ENCODE measurements around the gene GPX8. TPM values are rescaled to one million over a fixed set of nuclear protein-coding genes. Genes with fewer than 3 reads are reported as not detected.
A peak's percentile ranks its signal among the peaks of the same experiment; 100 is the strongest.

The GPX8 gene
- total RNA-seq (1 to 10 TPM; 3.9 to 10.0 (median 6.9) TPM), polyA plus RNA-seq (1 to 10 TPM; 1.5 to 5.6 (median 3.3) TPM)
- long read RNA-seq, donor 1, transcript GPX8-203 (3 exons, 1,411 nt) = major isoform, 15 of 18 reads
- long read RNA-seq, donor 1, partial matches to known transcripts = 0 of 18 reads
- long read RNA-seq, donor 1, other reads (novel, unspliced or antisense) = 0 of 18 reads
- long read RNA-seq, donor 2, partial matches to known transcripts = 0 of 3 reads
- long read RNA-seq, donor 2, other reads (novel, unspliced or antisense) = 0 of 3 reads

DNA sequence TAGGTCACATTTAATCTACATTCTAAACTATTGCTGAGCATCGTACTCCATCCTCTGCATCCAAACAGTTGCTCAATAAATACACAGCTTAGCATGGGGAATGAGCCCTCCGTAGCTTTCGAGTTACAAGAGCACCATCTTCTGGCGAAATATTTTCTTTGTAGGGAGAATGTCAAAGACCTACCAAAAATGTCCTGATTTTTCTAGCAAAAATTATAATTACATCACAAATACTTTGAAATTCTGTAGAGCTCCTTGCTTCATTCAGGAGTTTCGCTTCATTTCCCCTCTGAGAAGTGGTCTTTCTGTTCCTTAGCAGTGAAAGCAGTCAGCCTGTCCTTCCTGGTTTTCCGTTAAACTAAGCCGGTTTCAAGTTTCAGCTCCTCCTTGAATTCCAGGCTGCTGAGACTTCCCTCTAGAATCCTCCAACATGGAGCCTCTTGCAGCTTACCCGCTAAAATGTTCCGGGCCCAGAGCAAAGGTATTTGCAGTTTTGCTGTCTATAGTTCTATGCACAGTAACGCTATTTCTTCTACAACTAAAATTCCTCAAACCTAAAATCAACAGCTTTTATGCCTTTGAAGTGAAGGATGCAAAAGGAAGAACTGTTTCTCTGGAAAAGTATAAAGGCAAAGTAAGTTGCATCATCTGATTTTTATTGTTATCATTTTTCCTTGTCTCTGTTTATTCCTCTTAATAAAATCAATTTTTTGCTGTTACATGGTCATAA, at the start of gene GPX8:
Gene GPX8, plus strand, starts transcription at position 409 of the 730 bp plus-strand sequence. Its CDS starts 22 bp downstream, at position 431.
- peak within 1 kb of the TSS; percentile 9 to 60 (median 28) for H3K4me3 ChIP-seq
- DNase-seq = no peak
- H3K27me3 ChIP-seq (replicated peaks in 1 of 7) = peaks cover 0 to 44% (median 3%) of the 10 kb centered on the region in 7 donors

DNA sequence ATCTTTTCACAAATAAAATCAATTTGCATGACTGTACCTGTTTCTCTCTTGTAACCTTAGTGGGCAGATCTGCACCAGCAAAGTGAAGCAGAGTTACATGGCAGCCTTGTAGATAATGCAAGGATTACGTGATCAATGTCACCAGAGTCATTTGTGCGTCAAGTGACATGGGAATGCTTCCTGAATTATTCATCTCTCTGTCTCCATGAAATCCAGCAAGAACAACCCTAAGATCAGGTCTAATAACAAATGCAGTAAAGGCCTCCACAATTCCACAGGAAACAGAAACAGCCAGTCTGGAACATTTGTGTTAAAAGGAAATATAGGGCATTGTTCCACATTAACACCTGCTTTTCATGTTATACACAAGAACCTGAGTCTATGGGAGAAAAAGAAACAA, 49.8 kb upstream of the GPX8 start:
- 74 to 88% (median 78%) methylated on average over 2 of the region's 2 CpGs for WGBS, 5 donors
- Histone ChIP-seq H3K9me3 (no peaks in the 10 kb centered on the region), H3K4me3 (no peak overlapping the region), H3K27ac (no peak overlapping the region), H3K27me3 (replicated peaks in 1 of 7) (no peaks in the 10 kb centered on the region), H3K4me1 (no peaks in the 10 kb centered on the region), H3K36me3 (peaks cover 0 to 21% (median 0%) of the 10 kb centered on the region in 6 donors)
- DNase-seq = no peak
- intact Hi-C loops (cut with DNase I; ENCODE audit: low total_unique reads) = no loop called here
- no peak for TF ChIP-seq POLR2AphosphoS5 (IDR thresholded peaks at IDR 0.05)
- no peak for TF ChIP-seq CTCF (IDR thresholded peaks at IDR 0.05 in 8 of 11, conservative IDR thresholded peaks at IDR 0.05 in 3 of 11)
- no peak for TF ChIP-seq POLR2A (IDR thresholded peaks at IDR 0.05)

More for the DNA sequence above, at the start of gene GPX8:
- WGBS, 5 donors = 12 to 20% (median 18%) methylated on average over 10 of the region's 10 CpGs
- Histone ChIP-seq H3K4me1 (peaks cover 0 to 9% (median 2%) of the 10 kb centered on the region in 6 donors), H3K36me3 (no peaks in the 10 kb centered on the region), H3K27ac (peak within 1 kb of the TSS in 7 of 8 donors; percentile 5 to 60 (median 30)), H3K9me3 (no peaks in the 10 kb centered on the region)
- TF ChIP-seq CTCF (IDR thresholded peaks at IDR 0.05 in 8 of 11, conservative IDR thresholded peaks at IDR 0.05 in 3 of 11) (peak in 9 of 11 experiments; percentile 6 to 57 (median 26)), POLR2A (IDR thresholded peaks at IDR 0.05) (no peak), POLR2AphosphoS5 (IDR thresholded peaks at IDR 0.05) (no peak)
- intact Hi-C loops (cut with DNase I; ENCODE audit: low total_unique reads) = loop anchor here (10.0 kb wide), 1 partner anchor 255 kb away; no protein-coding TSS in a partner anchor

GRCh38 chr5:55113327-55113726, 46.6 kb upstream of the GPX8 start:
- TF ChIP-seq POLR2AphosphoS5 (IDR thresholded peaks at IDR 0.05) (no peak), POLR2A (IDR thresholded peaks at IDR 0.05) (no peak), CTCF (IDR thresholded peaks at IDR 0.05 in 8 of 11, conservative IDR thresholded peaks at IDR 0.05 in 3 of 11) (no peak)
- Histone ChIP-seq H3K4me1 (no peaks in the 10 kb centered on the region), H3K36me3 (peaks cover 0 to 8% (median 0%) of the 10 kb centered on the region in 6 donors), H3K9me3 (no peaks in the 10 kb centered on the region), H3K27me3 (replicated peaks in 1 of 7) (no peaks in the 10 kb centered on the region), H3K27ac (no peak overlapping the region), H3K4me3 (no peak overlapping the region)
- DNase-seq = no peak
- intact Hi-C loops (cut with DNase I; ENCODE audit: low total_unique reads) = no loop called here

DNA sequence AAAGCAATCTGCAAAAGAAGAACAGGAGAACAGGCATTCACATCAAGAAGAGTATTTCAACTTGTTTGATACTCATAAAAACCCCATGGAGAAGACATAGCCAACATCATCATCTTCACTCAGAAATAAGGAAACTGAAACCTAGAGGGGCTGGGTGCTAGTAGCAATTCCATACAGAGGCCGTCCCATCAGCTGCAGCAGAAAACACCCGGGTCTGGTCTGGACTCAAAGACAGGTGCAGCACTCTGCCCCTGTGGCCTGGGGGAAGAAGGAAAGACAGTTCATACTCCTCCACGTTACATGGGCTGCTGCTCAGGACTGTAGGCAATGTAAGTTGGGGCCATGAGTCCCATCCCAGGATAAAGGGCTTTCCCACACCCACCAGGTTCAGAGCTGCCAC, 45.9 kb upstream of the GPX8 start:
- 68 to 85% (median 82%) methylated on average over 3 of the region's 3 CpGs for WGBS, 5 donors

More for the DNA sequence above, 45.9 kb upstream of the GPX8 start:
- Histone ChIP-seq H3K36me3 (peaks cover 0 to under 1% (median 0%) of the 10 kb centered on the region in 6 donors), H3K4me1 (no peaks in the 10 kb centered on the region), H3K4me3 (no peak overlapping the region), H3K27me3 (replicated peaks in 1 of 7) (no peaks in the 10 kb centered on the region), H3K9me3 (no peaks in the 10 kb centered on the region), H3K27ac (no peak overlapping the region)
- no peak for DNase-seq
- intact Hi-C loops (cut with DNase I; ENCODE audit: low total_unique reads) = no loop called here
- no peak for TF ChIP-seq POLR2AphosphoS5 (IDR thresholded peaks at IDR 0.05)
- no peak for TF ChIP-seq CTCF (IDR thresholded peaks at IDR 0.05 in 8 of 11, conservative IDR thresholded peaks at IDR 0.05 in 3 of 11)
- no peak for TF ChIP-seq POLR2A (IDR thresholded peaks at IDR 0.05)
